Measurements from ENCODE around the gene DBET. TPM values are rescaled to one million over a fixed set of nuclear protein-coding genes. Genes with fewer than 3 reads are reported as not detected.
"Not testable (repeated sequence)": the region's sequence is repeated elsewhere in the genome, so short reads cannot be mapped to it uniquely, and the experiment has no call there.

DBET gene
- total RNA-seq, 4 donors from 2014 or later: not detected

DNA sequence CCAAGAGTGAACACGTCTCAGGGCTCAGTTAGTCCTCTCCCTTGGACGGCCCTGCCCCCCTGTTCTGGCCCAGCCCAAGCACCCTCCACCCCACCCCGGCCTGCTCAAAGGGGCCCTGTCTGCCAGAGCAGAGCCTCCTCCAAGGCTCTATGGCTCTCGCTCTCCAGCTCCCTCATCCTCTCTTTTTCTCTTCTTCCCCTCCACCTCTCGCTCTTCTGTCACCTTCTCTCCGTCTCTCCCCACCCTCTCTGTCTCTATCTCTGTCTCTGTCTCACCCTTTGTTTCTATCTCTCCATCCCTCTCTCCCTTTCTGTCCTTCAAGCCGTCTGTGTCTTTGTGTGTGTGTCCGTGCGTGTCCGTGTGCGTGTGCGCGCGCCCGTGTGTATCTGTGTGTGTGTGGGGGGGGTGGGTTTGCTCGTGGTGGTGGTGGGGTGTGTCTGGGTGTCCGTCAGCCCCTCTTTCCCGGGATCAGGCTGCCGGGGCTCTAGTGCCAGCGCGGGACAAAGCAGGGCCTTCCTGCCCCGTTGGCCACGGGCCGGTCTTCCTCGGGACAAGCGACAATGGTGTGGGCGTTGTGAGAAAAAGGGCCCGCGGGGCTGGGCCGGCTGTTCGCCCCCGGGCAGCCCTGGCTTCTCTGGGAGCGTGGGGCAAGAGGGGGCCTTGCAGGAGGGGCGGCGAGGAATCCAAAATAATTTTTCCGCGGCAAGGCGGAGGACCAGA is 45.9 kb upstream of the DBET start:
- Histone ChIP-seq H3K27ac (no peak overlapping the region), H3K36me3 (no peaks in the 10 kb centered on the region), H3K4me1 (peaks cover 53% of the 10 kb centered on the region), H3K4me3 (no peak overlapping the region), H3K27me3 (peaks cover 85% of the 10 kb centered on the region), H3K9me3 (no peaks in the 10 kb centered on the region)
- 9% methylated on average over 23 of the region's 38 CpGs for WGBS
- TF ChIP-seq, protein P1, sequence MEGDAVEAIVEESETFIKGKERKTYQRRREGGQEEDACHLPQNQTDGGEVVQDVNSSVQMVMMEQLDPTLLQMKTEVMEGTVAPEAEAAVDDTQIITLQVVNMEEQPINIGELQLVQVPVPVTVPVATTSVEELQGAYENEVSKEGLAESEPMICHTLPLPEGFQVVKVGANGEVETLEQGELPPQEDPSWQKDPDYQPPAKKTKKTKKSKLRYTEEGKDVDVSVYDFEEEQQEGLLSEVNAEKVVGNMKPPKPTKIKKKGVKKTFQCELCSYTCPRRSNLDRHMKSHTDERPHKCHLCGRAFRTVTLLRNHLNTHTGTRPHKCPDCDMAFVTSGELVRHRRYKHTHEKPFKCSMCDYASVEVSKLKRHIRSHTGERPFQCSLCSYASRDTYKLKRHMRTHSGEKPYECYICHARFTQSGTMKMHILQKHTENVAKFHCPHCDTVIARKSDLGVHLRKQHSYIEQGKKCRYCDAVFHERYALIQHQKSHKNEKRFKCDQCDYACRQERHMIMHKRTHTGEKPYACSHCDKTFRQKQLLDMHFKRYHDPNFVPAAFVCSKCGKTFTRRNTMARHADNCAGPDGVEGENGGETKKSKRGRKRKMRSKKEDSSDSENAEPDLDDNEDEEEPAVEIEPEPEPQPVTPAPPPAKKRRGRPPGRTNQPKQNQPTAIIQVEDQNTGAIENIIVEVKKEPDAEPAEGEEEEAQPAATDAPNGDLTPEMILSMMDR (IDR thresholded peaks at IDR 0.05): no peak
- TF ChIP-seq POLR2A (IDR thresholded peaks at IDR 0.05): no peak
- TF ChIP-seq POLR2AphosphoS5 (IDR thresholded peaks at IDR 0.05): no peak
- no peak for DNase-seq (ENCODE audit: low spot score in 2 of 2)

DNA sequence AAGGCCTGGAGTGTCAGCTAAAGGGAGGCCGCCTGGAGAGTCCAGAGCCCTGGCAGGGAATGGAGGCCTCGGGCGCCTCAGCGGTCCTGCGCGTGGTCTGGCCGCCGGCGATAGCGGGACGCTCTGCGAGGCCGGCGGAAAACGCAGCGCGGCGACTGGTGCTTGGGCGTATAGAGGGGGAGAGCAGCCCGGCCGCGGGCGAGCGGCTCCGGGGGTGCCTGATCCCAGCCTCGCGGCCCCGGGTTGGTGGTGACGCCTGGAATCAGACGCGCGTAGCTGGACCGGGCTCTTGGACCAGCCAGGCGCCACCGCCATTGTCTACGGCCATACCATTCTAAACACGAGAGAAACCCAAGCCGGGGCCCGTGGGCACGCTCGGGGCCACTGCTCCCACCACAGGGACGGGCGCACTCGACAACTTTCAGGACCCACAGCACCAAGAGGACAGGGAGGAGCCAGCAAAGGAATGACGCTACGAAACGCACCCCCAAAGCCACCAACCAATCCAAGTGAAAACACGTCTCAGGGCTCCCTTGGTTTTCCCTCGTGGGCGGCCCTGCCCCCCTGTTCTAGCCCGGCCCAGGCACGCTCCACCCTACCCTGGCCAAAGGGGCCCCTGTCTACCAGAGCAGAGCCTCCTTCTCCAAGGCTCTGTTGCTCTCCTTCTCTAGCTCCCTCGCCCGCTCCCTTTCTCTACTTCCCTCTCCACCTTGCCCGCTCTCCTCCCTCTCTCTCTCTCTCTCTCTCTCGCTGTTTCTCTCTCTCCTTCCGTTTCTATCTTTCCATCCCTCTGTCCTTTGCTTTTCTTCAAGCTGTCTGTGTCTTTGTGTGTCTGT is 45.1 kb upstream of the DBET start:
- WGBS: 2% methylated on average over 13 of the region's 57 CpGs
- H3K4me1 ChIP-seq: peaks cover 53% of the 10 kb centered on the region
- TF ChIP-seq EP300 (IDR thresholded peaks at IDR 0.05): no peak
- TF ChIP-seq, protein P1 (IDR thresholded peaks at IDR 0.05): no peak
- no peaks in the 10 kb centered on the region for H3K9me3 ChIP-seq
- DNase-seq (ENCODE audit: low spot score in 2 of 2): no peak
- no peak overlapping the region for H3K4me3 ChIP-seq
- no peak overlapping the region for H3K27ac ChIP-seq
- peaks cover 82% of the 10 kb centered on the region for H3K27me3 ChIP-seq
- no peaks in the 10 kb centered on the region for H3K36me3 ChIP-seq

DNA sequence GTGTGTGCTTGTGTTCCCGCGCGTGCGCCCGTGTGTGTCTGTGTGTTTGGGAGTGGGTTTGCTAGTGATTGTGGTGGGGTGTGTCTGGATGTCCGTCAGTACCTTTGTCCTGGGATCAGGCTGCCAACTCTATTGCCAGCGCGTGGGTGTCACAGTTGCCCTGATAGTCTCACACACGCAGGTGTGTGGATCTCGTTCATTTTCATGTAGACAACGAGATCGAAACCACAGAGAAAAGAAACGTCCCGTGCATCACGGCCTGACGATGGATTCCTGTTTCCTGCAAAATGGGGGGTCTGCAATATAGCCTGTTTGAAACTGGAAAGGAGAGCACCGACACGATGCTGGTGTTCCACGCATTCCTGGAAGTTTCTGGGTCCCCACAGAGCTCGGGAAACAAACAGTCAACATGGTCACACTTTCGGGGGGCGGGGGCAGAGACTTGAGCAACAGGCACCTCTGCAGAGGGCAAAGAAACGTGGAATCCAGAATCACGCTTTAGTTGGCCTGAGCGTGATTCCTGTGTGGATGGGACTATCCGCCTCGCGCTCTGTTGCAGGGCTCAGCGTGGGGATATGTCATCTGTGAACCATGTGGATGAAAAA is 44.3 kb upstream of the DBET start:
- Histone ChIP-seq H3K4me1 (peaks cover 50% of the 10 kb centered on the region), H3K27me3 (peaks cover 75% of the 10 kb centered on the region)
- 16% methylated on average over 28 of the region's 29 CpGs for whole genome bisulfite sequencing
- H3K4me3 ChIP-seq; H3K27ac ChIP-seq; H3K9me3 ChIP-seq; DNase-seq (ENCODE audit: low spot score in 2 of 2); H3K36me3 ChIP-seq: not testable (repeated sequence)

DNA sequence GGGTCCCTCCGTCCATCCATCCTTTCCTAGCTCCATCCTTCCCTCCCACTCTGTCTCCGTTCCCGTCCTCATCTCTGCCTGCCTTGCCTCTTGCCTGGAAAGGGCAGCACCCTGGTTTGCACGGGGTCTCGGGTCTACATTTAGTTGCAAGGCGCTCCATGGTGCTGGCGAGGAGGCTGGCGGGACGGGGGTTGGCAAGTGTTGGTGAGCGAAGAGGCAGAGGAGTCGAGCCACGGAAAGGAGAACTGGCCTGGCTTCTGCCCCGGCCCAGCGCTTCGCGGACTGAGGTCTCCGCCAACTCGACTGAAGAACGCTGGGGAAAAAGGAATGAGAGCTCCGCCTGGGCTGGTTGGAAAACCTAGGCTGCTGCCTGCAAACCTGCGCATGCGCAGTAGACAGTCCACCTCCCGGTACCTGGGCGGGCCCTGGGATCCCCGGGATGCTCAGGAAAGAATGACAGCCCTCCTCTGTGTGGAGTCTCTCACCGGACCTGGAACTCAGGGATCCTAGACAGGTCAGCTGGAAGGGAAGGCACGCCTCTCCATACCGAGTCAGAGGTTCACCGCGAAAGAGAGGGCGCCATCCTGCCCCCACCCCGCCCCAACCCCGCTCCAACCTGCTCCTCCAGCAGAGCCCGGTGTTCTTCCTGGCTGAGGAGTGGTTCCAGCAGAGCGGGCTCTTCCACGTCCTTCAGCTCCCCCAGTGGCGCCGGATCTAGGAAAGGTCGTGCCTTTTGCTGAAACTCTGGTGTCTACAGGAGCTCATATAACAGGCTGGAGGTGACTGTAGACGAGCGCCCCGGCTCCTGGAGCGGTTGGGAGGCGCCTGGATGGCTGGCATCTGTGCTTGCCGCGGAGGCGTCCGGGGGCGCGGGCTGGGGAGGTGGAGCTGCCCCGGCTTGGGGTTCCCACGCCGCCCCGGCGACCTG is 43.2 kb upstream of the DBET start:
- 4% methylated on average over 14 of the region's 55 CpGs for WGBS
- Histone ChIP-seq H3K4me1 (peaks cover 43% of the 10 kb centered on the region), H3K9me3 (no peaks in the 10 kb centered on the region), H3K36me3 (no peaks in the 10 kb centered on the region), H3K27me3 (peaks cover 64% of the 10 kb centered on the region), H3K4me3 (peak overlapping the region; percentile 31), H3K27ac (no peak overlapping the region)
- no peak for DNase-seq (ENCODE audit: low spot score in 2 of 2)
- TF ChIP-seq EP300 (IDR thresholded peaks at IDR 0.05) (no peak), POLR2AphosphoS5 (IDR thresholded peaks at IDR 0.05) (no peak), POLR2A (IDR thresholded peaks at IDR 0.05) (no peak)
- TF ChIP-seq, protein P1 (IDR thresholded peaks at IDR 0.05): no peak

DNA sequence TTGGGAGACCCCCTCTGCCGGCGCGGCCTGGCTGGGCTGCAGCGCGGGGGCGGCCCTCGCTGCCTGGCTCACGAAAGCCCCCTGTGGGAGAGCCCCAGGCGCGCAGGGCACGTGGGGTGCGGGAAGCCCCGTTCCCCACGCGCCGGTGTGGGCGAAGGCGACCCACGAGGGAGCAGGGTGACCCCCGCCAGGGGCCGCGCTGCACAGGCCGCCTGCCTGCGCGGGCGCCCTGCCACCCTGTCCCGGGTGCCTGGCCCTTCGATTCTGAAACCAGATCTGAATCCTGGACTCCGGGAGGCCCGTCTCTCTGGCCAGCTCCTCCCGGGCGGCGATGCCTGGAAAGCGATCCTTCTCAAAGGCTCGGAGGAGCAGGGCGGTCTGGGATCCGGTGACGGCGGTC is 42.3 kb upstream of the DBET start:
- not testable (repeated sequence) for H3K36me3 ChIP-seq; DNase-seq (ENCODE audit: low spot score in 2 of 2); H3K9me3 ChIP-seq; H3K27ac ChIP-seq
- Histone ChIP-seq H3K27me3 (peaks cover 55% of the 10 kb centered on the region), H3K4me1 (peaks cover 42% of the 10 kb centered on the region), H3K4me3 (peak overlapping the region; percentile 22)
- 80% methylated on average over 3 of the region's 39 CpGs for WGBS

GRCh38 chr4:190022614-190023281 is 41.6 kb upstream of the DBET start:
- Histone ChIP-seq H3K27me3 (peaks cover 48% of the 10 kb centered on the region), H3K4me3 (peak overlapping the region; percentile 43), H3K4me1 (peaks cover 34% of the 10 kb centered on the region)
- not testable (repeated sequence) for H3K9me3 ChIP-seq, H3K36me3 ChIP-seq, H3K27ac ChIP-seq
- peak; percentile 56 to 73 for DNase-seq (ENCODE audit: low spot score in 2 of 2)
- 35% methylated on average over 4 of the region's 47 CpGs for WGBS

DNA sequence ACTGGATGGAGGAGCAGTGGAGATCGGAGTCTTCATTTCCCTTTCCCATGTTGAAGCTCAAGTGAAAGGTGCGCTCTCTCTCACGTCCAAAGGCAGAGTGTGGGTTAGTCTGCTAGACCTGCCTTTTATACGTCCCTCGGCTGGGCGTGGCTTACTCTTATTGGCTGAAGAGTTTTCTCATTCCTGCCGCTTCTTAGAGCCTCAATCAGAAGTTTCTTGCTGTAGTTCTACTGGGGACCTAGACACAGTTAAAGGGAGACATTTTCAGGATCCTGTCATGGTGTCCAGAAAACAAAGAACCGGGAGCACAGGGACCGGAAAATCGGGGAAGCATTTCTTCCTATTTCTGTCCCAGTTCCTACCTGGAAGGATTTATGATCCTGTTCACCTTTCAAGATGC is 37.1 kb upstream of the DBET start, which contains the start of gene FRG2:
Gene FRG2, minus strand, starts transcription at position 101 of the 400 bp plus-strand sequence. Its CDS starts 52 bp downstream, at position 49.
- not testable (repeated sequence) for H3K9me3 ChIP-seq; H3K27ac ChIP-seq; H3K36me3 ChIP-seq; H3K4me3 ChIP-seq; DNase-seq (ENCODE audit: low spot score in 2 of 2); H3K4me1 ChIP-seq
- WGBS: 47% methylated on average over 3 of the region's 10 CpGs
- H3K27me3 ChIP-seq: peaks cover 14% of the 10 kb centered on the region

- not testable (repeated sequence) for DNase-seq (ENCODE audit: low spot score in 2 of 2); H3K4me1 ChIP-seq; H3K27ac ChIP-seq; H3K4me3 ChIP-seq; H3K36me3 ChIP-seq; H3K9me3 ChIP-seq
- H3K27me3 ChIP-seq: peaks cover 15% of the 10 kb centered on the region
- 85% methylated on average over 4 of the region's 5 CpGs for WGBS
Observed at GRCh38 chr4:190031264-190031663, 33.0 kb upstream of the DBET start.
